ENCODE results near the gene SLC43A3. TPM values are rescaled to one million over a fixed set of nuclear protein-coding genes. Genes with fewer than 3 reads are reported as not detected.

SLC43A3 gene
- total and polyA plus RNA-seq, 2 of the 4 experiments (the other 2 are of a cell fraction): 12.7 to 21.1 TPM

DNA sequence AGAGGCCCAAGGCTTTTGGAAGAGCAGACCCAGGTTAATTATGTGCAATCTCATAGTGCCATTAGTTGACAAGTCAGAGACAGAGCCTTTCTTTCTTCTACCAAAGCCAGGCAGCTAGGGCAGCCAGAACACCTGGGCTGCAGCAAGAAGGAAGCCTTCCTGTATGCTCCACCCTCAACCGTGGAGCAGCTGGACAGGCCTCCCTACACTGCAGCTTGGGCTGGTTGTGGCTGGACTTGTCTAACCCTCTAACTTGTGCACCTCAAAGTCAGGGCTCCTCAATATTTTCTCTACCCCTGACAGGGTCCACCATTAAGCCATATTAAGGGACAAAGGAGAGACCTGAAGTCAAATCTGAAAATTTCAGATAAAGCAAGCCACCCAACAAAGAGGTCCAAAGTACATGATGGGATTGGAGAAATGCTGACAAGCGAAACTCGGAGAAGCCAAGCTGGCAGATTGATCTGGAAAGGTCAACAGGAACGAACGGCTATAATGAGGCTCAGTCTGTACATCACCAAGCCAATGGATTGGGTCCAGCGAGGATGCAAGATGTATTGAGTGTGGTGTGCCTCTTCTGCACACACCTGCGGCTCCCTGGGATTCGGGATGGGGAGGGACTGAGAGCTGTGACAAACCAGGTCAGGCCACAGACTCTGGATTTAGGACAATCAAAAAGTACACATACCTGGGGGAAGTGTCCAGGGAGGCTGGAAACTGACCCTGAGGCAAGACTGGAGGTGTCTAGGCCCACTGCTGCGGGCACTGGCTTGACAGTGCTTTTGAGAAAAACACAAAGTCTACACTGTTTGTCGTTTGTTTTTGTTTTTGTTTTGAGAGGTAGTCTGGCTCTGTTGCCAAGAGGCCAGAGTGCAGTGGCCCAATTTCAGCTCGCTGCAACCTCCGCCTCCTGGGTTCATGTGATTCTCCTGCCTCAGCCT lies 11.7 kb upstream of the SLC43A3 start:
- in situ Hi-C loops (cut with MboI; ENCODE audit: low sequenced_read_pairs) (no loop called here), intact Hi-C loops (cut with micrococcal nuclease) (no loop called here), dilution Hi-C loops (cut with HindIII; ENCODE audit: low sequenced_read_pairs, unreplicated experiment) (no loop called here)
- H3K27ac ChIP-seq (ENCODE audit: insufficient read depth, low read length): no peak overlapping the region
- no peak overlapping the region for H2AFZ ChIP-seq (replicated peaks; ENCODE audit: low read length, poor library complexity)
- no peak overlapping the region for H3K9ac ChIP-seq (ENCODE audit: low read depth, low read length)
- H2BK5ac ChIP-seq (ENCODE audit: low read depth, low read length, poor library complexity, severe bottlenecking): no peak overlapping the region
- H3K4me1 ChIP-seq (ENCODE audit: control insufficient read depth, insufficient read depth, low read length): peaks cover 11% of the 10 kb centered on the region
- no peak overlapping the region for H3K4ac ChIP-seq (ENCODE audit: low read depth, low read length)
- no peak overlapping the region for H4K91ac ChIP-seq (ENCODE audit: insufficient read depth, low read depth, low read length)
- no peak for DNase-seq
- WGBS, 2 experiments (ENCODE audit: extremely low coverage in 2 of 2, insufficient read length in 1 of 2): 86% methylated on average over 6 of the region's 12 CpGs; no CpG with 5 or more reads in 1 of the 2 experiments
- no TSS peak for BruUV-seq (replicated peaks)
- no peak overlapping the region for H3K4me2 ChIP-seq (ENCODE audit: low read depth, low read length)
- ChIA-PET POLR2A (ENCODE audit: unreplicated experiment) (no interaction called here), CTCF (no interaction called here)
- no peak overlapping the region for H2BK15ac ChIP-seq (ENCODE audit: low read depth, low read length)
- H2AK5ac ChIP-seq (ENCODE audit: low read depth, low read length): no peak overlapping the region
- ATAC-seq (ENCODE audit: low read depth): no peak
- no peak overlapping the region for H3K4me3 ChIP-seq (ENCODE audit: insufficient read depth, low read depth, low read length)
- no peaks in the 10 kb centered on the region for H3K36me3 ChIP-seq (ENCODE audit: control insufficient read depth, insufficient read depth, low read length)
- no peaks in the 10 kb centered on the region for H3K9me3 ChIP-seq (ENCODE audit: control insufficient read depth, insufficient read depth, low read length)
- peaks cover 6% of the 10 kb centered on the region for H3K9me1 ChIP-seq (ENCODE audit: insufficient read depth, low read length)
- H4K5ac ChIP-seq (ENCODE audit: low read depth, low read length): no peak overlapping the region
- no peak overlapping the region for H2BK20ac ChIP-seq (ENCODE audit: low read depth, low read length)
- no peak overlapping the region for H3K23ac ChIP-seq (ENCODE audit: low read depth, low read length)
- no peak overlapping the region for H4K8ac ChIP-seq (ENCODE audit: low read depth in 2 of 2, low read length in 2 of 2)
- no peak overlapping the region for H2AK9ac ChIP-seq (replicated peaks; ENCODE audit: low read depth, low read length, poor library complexity)
- no peak overlapping the region for H3K56ac ChIP-seq (ENCODE audit: extremely low read depth, insufficient read depth, low read length)
- no peak overlapping the region for H3K14ac ChIP-seq (replicated peaks; ENCODE audit: low read depth, low read length)
- H2BK120ac ChIP-seq (ENCODE audit: low read depth, low read length): no peak overlapping the region
- H3K79me1 ChIP-seq (ENCODE audit: low read depth in 1 of 2, low read length in 2 of 2): no peaks in the 10 kb centered on the region
- no peaks in the 10 kb centered on the region for H3K27me3 ChIP-seq (ENCODE audit: control insufficient read depth, insufficient read depth, low read length)
- no peak overlapping the region for H3K18ac ChIP-seq (ENCODE audit: low read depth, low read length)
- TF ChIP-seq, protein P1, sequence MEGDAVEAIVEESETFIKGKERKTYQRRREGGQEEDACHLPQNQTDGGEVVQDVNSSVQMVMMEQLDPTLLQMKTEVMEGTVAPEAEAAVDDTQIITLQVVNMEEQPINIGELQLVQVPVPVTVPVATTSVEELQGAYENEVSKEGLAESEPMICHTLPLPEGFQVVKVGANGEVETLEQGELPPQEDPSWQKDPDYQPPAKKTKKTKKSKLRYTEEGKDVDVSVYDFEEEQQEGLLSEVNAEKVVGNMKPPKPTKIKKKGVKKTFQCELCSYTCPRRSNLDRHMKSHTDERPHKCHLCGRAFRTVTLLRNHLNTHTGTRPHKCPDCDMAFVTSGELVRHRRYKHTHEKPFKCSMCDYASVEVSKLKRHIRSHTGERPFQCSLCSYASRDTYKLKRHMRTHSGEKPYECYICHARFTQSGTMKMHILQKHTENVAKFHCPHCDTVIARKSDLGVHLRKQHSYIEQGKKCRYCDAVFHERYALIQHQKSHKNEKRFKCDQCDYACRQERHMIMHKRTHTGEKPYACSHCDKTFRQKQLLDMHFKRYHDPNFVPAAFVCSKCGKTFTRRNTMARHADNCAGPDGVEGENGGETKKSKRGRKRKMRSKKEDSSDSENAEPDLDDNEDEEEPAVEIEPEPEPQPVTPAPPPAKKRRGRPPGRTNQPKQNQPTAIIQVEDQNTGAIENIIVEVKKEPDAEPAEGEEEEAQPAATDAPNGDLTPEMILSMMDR (conservative IDR thresholded peaks at IDR 0.05; ENCODE audit: low read depth, low read length): no peak
- TF ChIP-seq, protein P2, sequence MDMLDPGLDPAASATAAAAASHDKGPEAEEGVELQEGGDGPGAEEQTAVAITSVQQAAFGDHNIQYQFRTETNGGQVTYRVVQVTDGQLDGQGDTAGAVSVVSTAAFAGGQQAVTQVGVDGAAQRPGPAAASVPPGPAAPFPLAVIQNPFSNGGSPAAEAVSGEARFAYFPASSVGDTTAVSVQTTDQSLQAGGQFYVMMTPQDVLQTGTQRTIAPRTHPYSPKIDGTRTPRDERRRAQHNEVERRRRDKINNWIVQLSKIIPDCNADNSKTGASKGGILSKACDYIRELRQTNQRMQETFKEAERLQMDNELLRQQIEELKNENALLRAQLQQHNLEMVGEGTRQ (IDR thresholded peaks at IDR 0.05; ENCODE audit: low read depth, low read length): no peak
- no peak for TF ChIP-seq NFE2L2 (IDR thresholded peaks at IDR 0.05; ENCODE audit: low read depth, low read length)
- no peaks in the 10 kb centered on the region for H4K20me1 ChIP-seq (ENCODE audit: insufficient read depth, low read length)

All from IMR-90 (cell line).